ENCODE results near the gene PLD4.
A peak's percentile ranks its signal among the peaks of the same experiment; 100 is the strongest.

The PLD4 gene

GRCh38 chr14:104929268-104930230 lies 4.9 kb downstream of the PLD4 start:
- DNase-seq = no peak

- DNase-seq = no peak
Measured at GRCh38 chr14:104930526-104931303, 6.0 kb downstream of the PLD4 start.

GRCh38 chr14:104931304-104931770 lies 6.7 kb downstream of the PLD4 start:
- no peak for DNase-seq

GRCh38 chr14:104931771-104932675 lies 7.3 kb downstream of the PLD4 start:
- DNase-seq = no peak

- peak; percentile 79 to 85 for DNase-seq
Measured at GRCh38 chr14:104932676-104933631, 8.3 kb downstream of the PLD4 start.

- DNase-seq = no peak
Measured at GRCh38 chr14:104933746-104934733, 9.4 kb downstream of the PLD4 start.

- DNase-seq = no peak
Measured at GRCh38 chr14:104935026-104935650, 10.5 kb downstream of the PLD4 start.

- no peak for DNase-seq
Measured at GRCh38 chr14:104935955-104936354, 11.3 kb downstream of the PLD4 start.

- no peak for DNase-seq
Measured at GRCh38 chr14:104936361-104937155, 11.9 kb downstream of the PLD4 start.

GRCh38 chr14:104937161-104937560 lies 12.5 kb downstream of the PLD4 start:
- DNase-seq = no peak

- no peak for DNase-seq
Measured at GRCh38 chr14:104937694-104938365, 13.2 kb downstream of the PLD4 start.

- DNase-seq = no peak
Measured at GRCh38 chr14:104938436-104938835, 13.8 kb downstream of the PLD4 start.

- DNase-seq = no peak
Measured at GRCh38 chr14:104938960-104939359, 14.3 kb downstream of the PLD4 start.

- peak; percentile 17 to 47 for DNase-seq
Measured at GRCh38 chr14:104939666-104940410, 15.2 kb downstream of the PLD4 start.

GRCh38 chr14:104940526-104941150 lies 16.0 kb downstream of the PLD4 start:
- no peak for DNase-seq

GRCh38 chr14:104941508-104942365 lies 17.1 kb downstream of the PLD4 start:
- no peak for DNase-seq

Data from inflammatory macrophage (primary cell).